ENCODE results near the gene CD6.

Gene CD6

GRCh38 chr11:60971520-60971919 is at the start of gene CD6:
CD6 (plus strand) TSS chr11:60971680; CDS start chr11:60971866, 186 bp downstream.
- in situ Hi-C loops (cut with HindIII; ENCODE audit: low sequenced_read_pairs): no loop called here

GRCh38 chr11:60921777-60922335 is 49.6 kb upstream of the CD6 start:
- in situ Hi-C loops (cut with HindIII; ENCODE audit: low sequenced_read_pairs): no loop called here

DNA sequence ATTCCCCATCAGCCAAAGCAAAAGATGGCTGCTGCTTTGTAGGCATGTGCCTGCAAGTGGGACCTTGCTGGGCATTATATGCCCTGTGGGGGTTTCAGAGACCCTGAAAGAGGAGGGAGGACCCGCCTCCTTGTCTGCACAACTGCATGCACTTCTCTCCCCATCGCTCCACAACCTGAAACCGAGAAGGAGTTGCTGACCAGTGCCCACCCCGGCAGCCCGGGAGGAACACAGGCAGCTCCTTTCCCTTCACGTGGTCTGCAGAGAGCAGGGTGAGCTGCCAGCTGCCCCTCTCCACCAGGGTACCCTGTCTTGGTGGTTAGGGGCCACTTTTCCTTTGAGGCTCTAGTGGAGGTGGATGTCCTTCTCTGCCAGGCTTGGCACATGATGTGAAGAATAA is 48.6 kb upstream of the CD6 start:
- in situ Hi-C loops (cut with HindIII; ENCODE audit: low sequenced_read_pairs): no loop called here

DNA sequence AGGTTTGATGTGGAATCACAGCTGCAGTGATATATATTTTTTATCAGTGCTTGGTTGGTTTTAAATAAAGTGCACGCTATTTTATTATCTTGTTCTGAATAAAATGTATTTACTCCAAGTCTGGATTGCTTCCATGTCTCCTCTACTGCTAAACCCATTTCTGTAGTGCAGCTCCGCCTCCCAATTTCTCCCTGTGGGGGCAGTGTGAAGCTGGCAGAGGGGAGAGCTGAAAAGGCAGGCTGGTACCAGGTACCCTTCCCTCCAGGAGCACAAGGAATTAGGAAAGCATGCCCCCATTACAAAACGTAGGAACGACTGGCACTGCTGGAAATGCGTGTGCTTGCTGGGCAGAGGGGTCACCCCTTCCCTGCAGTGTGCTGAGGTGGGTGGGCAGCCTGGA is 48.2 kb upstream of the CD6 start:
- in situ Hi-C loops (cut with HindIII; ENCODE audit: low sequenced_read_pairs): no loop called here

DNA sequence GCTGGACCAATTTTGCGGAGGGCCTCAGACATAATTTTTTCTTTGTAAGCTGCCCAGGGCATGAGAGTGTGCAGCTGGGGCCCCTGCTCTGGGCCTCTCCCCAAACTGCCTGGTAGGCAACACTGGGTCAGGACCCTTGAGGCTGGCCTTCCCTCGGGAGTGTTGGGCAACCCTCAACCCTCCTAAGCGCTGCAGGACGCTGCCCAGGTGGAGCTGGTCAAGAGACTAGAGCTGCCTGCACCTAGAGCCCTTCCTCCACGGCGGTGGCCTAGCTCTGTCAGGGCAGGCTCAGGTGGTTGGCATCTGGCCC is 47.7 kb upstream of the CD6 start:
- in situ Hi-C loops (cut with HindIII; ENCODE audit: low sequenced_read_pairs): no loop called here

DNA sequence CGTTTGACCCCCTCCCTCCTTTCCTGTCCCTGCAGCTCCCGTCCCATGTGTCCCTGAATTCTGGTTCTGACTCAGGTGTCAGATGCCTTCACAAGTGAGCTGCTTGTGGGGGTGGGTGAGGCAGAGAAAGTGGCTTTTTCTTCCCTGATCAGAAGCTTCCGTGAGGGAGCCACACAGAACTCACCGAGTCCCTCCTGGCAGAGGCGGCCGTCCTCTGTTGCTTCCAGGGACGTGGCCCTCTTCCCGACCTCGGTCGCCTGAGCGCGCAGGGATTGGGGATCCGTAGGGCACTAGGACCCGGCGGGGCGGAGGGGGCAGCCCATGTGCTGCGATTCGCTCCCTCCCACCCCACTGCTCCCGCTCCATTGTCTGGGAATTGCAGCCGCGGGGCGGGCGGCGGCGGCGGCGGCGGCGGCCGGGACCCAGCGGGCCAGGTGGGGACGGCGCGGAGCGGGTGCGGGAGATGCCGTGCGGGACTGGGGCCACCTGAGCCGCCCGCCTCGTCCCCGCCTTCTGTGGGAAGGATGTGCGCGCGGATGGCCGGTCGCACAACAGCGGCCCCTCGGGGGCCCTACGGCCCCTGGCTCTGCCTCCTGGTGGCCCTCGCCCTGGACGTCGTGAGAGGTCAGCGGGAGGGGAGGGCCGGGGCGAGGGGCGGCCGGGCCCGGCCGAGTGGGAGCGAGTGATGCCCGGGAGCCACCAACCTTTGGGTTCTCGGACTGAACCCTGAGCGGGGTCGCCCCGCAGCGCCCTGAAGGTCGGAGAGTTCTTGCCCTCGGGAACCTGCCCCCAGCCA is 47.2 kb upstream of the CD6 start, which contains the start of gene TMEM132A:
Gene TMEM132A (plus strand): TSS at position 351 of the 796 bp plus-strand sequence. CDS start 174 bp downstream, at position 525.
- in situ Hi-C loops (cut with HindIII; ENCODE audit: low sequenced_read_pairs): no loop called here

- in situ Hi-C loops (cut with HindIII; ENCODE audit: low sequenced_read_pairs): no loop called here
These were observed 46.3 kb upstream of the CD6 start for GRCh38 chr11:60924906-60925853.

DNA sequence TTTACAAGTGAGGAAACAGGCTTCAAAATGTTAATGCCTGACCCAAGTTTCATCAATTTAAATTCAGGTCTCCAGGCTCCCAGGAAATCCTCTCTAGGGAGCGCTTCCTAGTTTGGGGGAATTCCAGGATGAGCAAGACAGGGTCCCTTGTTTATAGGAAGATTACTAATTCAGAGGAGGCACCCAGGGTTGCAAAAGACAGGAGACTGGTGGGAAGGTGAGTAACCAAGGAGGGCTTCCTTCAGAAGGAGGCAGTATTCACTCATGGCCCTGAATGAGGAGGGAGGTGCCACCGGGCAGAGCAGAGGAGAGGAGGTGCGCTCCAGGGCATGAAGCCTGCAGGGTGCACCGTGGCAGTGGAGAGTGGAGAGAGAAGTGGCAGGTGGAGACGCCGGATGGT is 45.6 kb upstream of the CD6 start:
- in situ Hi-C loops (cut with HindIII; ENCODE audit: low sequenced_read_pairs): no loop called here

DNA sequence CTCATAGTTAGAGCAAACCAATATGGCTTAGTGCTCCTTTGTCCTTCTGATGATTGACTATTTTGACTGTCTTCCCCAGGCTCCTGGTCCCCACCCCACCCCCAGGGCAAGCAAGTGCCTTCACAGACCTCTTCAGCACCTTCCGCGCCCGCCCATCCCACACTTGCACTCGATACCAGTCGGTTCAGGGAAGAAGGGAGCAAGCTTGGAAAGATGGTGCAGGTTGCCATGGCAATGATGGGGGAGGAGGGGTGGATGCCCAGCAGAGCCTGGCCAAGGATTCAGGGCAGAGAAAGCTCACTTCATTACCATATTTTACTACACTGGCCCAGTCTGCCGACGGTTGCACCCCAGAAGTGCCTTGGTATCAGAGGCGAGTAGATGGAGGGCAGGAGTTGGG is 45.0 kb upstream of the CD6 start:
- in situ Hi-C loops (cut with HindIII; ENCODE audit: low sequenced_read_pairs): no loop called here

DNA sequence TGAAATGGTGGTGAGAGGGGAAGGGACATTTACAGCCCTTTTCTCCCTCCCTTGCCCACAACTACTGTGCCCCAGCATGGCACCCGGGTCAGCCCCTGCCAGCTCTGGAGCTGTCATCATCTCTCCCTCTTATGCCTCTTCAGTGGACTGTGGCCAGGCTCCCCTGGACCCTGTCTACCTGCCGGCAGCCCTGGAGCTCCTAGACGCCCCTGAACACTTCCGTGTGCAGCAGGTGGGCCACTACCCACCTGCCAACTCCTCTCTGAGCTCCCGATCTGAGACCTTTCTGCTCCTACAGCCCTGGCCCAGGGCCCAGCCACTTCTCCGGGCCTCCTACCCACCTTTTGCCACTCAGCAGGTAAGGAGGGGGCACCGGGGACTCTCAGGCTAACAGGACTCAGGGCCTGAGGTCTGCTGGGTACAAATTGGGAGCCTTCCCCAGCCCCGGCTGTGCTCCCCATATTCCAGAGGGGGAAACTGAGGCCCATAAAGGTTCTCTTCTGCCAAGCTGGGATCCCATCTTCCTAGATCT is 44.4 kb upstream of the CD6 start:
- in situ Hi-C loops (cut with HindIII; ENCODE audit: low sequenced_read_pairs): no loop called here

- in situ Hi-C loops (cut with HindIII; ENCODE audit: low sequenced_read_pairs): no loop called here
These were observed 43.9 kb upstream of the CD6 start for GRCh38 chr11:60927600-60927999.

DNA sequence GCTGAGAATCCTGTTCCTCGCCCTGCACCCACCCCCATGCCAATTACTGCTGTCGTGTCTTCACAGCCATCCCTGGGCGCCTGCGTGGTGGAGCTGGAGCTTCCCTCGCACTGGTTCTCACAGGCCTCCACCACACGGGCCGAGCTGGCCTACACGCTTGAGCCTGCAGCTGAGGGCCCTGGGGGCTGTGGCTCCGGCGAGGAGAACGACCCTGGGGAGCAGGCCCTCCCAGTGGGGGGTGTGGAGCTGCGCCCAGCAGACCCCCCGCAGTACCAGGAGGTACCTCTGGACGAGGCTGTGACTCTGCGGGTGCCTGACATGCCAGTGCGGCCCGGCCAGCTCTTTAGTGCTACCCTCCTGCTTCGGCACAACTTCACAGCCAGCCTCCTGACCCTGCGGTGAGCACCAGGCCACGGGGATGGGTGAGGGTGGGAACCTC is 42.9 kb upstream of the CD6 start:
- in situ Hi-C loops (cut with HindIII; ENCODE audit: low sequenced_read_pairs): no loop called here

GRCh38 chr11:60929764-60930163 is 41.7 kb upstream of the CD6 start:
- in situ Hi-C loops (cut with HindIII; ENCODE audit: low sequenced_read_pairs): loop anchor here (5.0 kb wide), 1 partner anchor 98 kb away; no protein-coding TSS in a partner anchor

- in situ Hi-C loops (cut with HindIII; ENCODE audit: low sequenced_read_pairs): loop anchor here (5.0 kb wide), 1 partner anchor 97 kb away; no protein-coding TSS in a partner anchor
These were observed 41.1 kb upstream of the CD6 start for GRCh38 chr11:60930394-60930793.

DNA sequence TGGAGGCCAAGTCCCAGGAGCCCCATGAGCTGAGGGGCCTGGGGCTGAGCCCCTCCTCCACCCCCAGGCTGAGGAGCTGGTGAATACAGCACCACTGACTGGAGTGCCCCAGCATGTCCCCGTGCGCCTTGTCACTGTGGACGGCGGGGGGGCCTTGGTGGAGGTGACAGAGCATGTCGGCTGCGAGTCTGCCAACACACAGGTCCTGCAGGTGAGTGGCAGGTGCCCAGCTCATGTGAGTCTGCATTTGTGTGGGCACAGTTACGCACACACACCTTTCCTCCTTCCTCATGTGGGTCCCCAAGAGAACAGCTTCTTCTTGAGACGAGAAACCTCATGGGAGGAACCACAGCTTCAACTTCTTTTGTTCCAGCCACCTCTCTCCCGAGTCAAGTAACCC is 39.6 kb upstream of the CD6 start:
- in situ Hi-C loops (cut with HindIII; ENCODE audit: low sequenced_read_pairs): loop anchor here (5.0 kb wide), 1 partner anchor 95 kb away; no protein-coding TSS in a partner anchor

DNA sequence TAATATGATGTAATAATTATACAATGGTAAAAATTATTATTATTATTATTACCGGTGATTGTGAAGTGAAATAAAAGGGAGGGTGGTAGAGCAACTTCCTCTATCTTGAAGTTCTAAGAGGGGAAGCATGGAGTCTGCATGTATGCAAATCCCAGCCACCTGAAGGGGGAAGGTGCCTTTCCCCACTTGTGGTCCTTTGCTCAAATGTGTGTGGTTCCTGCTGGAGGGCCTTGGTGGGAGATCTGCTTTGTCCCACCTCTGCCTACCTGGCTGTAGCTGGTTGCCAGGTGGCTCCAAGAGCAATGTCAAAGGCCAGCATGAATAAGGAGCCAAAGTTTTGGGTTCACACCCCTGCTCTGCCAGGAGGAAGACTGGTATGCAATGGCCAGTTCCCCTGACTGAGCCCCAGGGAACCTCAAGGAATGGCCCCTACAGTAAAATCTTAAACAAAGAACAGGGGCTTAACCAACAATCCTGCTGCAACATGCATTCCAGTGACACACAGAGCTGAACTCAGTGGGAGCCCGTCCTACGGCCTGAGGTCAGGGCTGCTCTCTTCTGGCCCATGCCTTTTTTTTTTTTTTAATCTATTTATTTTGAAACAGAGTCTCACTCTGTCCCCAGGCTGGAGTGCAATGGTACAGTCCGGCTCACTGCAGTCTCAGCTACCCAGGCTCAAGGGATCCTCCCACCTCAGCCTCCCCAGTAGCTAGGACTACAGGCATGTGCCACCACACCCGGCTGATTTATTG is 38.7 kb upstream of the CD6 start:
- in situ Hi-C loops (cut with HindIII; ENCODE audit: low sequenced_read_pairs): loop anchor here (5.0 kb wide), 1 partner anchor 95 kb away; no protein-coding TSS in a partner anchor

DNA sequence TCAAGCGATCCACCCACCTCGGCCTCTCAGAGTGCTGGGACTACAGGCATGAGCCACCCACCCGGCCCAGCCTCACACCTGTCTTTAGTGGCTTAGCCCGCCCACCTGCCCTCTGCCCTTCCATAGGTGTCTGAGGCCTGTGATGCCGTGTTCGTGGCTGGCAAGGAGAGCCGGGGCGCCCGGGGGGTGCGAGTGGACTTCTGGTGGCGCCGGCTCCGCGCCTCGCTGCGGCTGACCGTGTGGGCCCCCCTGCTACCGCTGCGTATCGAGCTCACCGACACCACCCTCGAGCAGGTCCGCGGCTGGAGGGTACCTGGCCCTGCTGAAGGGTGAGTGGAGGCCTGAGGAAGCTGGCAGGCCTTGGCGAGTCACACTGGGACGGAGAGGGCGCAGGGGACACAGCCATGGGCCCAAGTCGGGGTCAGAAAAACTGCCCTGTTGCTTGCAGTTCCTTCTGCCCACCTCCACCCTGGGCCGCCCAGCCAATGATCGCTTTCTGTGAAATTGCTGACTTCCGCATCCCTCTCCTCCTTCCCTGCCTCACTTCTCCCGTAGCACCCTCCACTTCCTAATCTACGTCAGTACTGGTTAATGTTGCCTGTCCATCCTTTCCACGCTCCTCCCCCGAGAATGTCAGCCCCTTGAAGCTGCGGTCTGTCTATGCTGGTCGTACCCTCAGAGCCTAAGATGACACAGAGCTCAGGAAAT is 37.9 kb upstream of the CD6 start:
- in situ Hi-C loops (cut with HindIII; ENCODE audit: low sequenced_read_pairs): loop anchor here (5.0 kb wide), 1 partner anchor 94 kb away; no protein-coding TSS in a partner anchor

- in situ Hi-C loops (cut with HindIII; ENCODE audit: low sequenced_read_pairs): loop anchor here (5.0 kb wide), 1 partner anchor 93 kb away; no protein-coding TSS in a partner anchor
These were observed 37.2 kb upstream of the CD6 start for GRCh38 chr11:60934124-60934789.
